Spinal cord (tissue), 10 donors: Measurements from ENCODE around the gene TASP1. TPM values are rescaled to one million over a fixed set of nuclear protein-coding genes. Genes with fewer than 3 reads are reported as not detected.

Experiments
- DNase-seq, 6 donors: peaks; one replicate each; pipeline versions ENCODE4 v3.0.0 to v3.0.0-alpha.2; 2013 to 2015; ENCODE audit warnings: low spot score in 6 of 6, low read depth in 4 of 6
- H3K27ac ChIP-seq: one replicate; pipeline ENCODE4 v1.5.1; 2013; ENCODE audit warnings: low read depth, low read length, control low read depth
- H3K27me3 ChIP-seq: one replicate; pipeline ENCODE4 v1.6.1; 2013; ENCODE audit warnings: low read length; ENCODE audit not compliant: control insufficient read depth, insufficient read depth
- H3K36me3 ChIP-seq: one replicate; pipeline ENCODE4 v1.6.1; 2013; ENCODE audit warnings: low read length; ENCODE audit not compliant: control insufficient read depth, insufficient read depth
- H3K4me1 ChIP-seq: one replicate; pipeline ENCODE4 v1.6.1; 2013; ENCODE audit warnings: low read length; ENCODE audit not compliant: control insufficient read depth, insufficient read depth
- H3K4me3 ChIP-seq: one replicate; pipeline ENCODE4 v1.5.1; 2013; ENCODE audit warnings: low read depth, low read length, control low read depth
- H3K9me3 ChIP-seq: one replicate; pipeline ENCODE4 v1.6.1; 2013; ENCODE audit warnings: low read length; ENCODE audit not compliant: control insufficient read depth, insufficient read depth
- WGBS: methylation state at CpG from one replicate; pipeline ENCODE4 v1.1.5; 2013; ENCODE audit warnings: missing lambda C conversion rate; ENCODE audit not compliant: insufficient coverage; 5-methylcytosine and 5-hydroxymethylcytosine counted together
- polyA plus RNA-seq, 2 donors: library from polyadenylated mRNA; unstranded; fragments of 120-200 nt; gene quantifications; one replicate each; pipeline ENCODE4 v1.2.1, GENCODE V29; 2013; ENCODE audit not compliant: insufficient read length in 2 of 2
- total RNA-seq, 2 donors: library from RNA; depleted of rRNA in 1 of 2; stranded (reverse); fragments of 120-200 nt in 1 of 2; fragments of >200 nt in 1 of 2; gene quantifications; one replicate each; pipeline versions ENCODE4 v1.2.3 to v1.2.4, GENCODE V29; 2013 to 2014
- donor health status: healthy.

The TASP1 gene
- total and polyA plus RNA-seq, 4 donors, result 8.9 to 20.4 (median 14.5) TPM

DNA sequence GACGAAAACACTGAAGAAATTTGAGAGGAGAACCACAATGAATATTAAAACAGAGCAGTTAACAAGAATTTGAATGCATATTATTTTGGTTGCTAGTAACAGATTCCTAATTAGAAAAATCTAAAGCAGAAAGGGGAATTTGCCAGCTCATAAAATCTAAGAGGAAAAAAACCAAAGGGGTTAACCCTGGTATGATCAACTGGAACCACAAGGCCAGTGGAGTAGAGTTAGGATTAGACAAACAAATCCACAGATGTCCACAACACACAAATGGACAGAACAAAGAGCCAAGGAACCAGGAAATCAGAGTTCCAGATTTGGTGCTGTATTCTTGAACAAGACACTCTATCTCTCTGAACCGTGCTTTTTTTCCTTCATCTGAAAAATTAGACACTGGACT lies 195.0 kb downstream of the TASP1 start:
- Histone ChIP-seq H3K27me3 (no peaks in the 10 kb centered on the region), H3K27ac (no peak overlapping the region), H3K36me3 (no peaks in the 10 kb centered on the region), H3K9me3 (peaks cover 4% of the 10 kb centered on the region), H3K4me1 (no peaks in the 10 kb centered on the region), H3K4me3 (no peak overlapping the region)
- DNase-seq, result no peak
- no CpG with 5 or more reads among the region's 2 CpGs for WGBS

DNA sequence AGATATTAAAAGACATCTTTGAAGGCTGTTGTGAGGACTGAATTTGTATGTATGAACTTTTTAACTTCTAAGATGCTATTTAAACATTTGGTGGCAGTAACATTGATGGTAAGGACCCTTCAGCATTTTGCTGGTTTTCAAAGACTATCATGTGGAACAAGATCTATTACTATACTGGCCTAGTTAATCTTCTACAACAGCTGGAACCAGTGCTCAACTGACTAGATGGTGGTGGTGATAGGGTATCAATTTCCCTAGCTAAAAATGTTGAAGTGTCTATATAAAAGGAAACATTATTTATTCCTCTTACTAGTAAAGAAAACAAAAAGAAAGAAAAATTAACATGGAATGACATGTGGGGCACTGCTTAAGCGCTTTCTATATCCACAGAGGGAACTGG lies 195.7 kb downstream of the TASP1 start:
- Histone ChIP-seq H3K4me1 (no peaks in the 10 kb centered on the region), H3K27ac (no peak overlapping the region), H3K36me3 (no peaks in the 10 kb centered on the region), H3K4me3 (no peak overlapping the region), H3K27me3 (no peaks in the 10 kb centered on the region), H3K9me3 (peaks cover 4% of the 10 kb centered on the region)
- DNase-seq, result no peak
- no CpG with 5 or more reads among the region's 1 CpG for WGBS

DNA sequence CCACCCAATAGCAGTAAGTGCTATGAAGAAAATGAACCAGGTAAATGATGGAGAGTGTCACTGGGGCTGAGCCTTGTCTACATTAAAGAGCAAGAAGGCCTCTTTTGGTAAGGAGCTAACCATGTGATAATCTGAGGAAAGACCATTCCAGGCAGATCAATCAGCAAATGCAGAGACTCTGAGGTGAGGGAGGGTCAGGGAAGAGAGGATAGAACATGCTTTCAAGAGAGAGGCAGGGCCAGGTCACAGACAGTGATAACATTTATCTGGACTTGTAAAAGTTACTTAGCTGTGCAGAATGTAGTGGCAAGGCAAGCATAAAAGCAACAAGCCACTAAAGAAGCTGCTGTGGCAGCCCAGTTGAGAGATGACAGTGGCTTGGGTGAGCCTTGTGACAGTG lies 197.3 kb downstream of the TASP1 start:
- Histone ChIP-seq H3K27ac (no peak overlapping the region), H3K27me3 (no peaks in the 10 kb centered on the region), H3K36me3 (no peaks in the 10 kb centered on the region), H3K4me1 (no peaks in the 10 kb centered on the region), H3K4me3 (no peak overlapping the region), H3K9me3 (peaks cover 4% of the 10 kb centered on the region)
- DNase-seq, result no peak

DNA sequence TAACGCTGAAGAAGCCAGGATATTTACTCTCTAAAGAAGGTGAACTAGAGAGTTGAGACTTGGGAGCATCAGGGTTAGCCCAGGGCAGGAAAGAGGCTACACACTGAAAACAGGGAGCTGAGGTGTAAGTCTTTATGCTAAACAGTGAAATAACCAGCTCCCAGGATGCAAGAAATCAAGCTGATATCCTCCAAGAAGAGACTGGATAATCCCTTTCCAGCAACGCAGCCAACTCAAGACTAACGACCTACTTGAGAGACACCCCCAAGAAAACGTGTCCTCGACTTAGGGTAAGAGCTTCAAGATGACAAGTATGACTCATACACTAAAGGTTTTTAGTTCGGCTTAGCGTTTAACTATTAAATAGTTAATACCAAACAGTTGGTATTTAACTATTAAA lies 202.2 kb downstream of the TASP1 start:
- no peaks in the 10 kb centered on the region for H3K27me3 ChIP-seq
- no CpG with 5 or more reads among the region's 7 CpGs for WGBS
- no peaks in the 10 kb centered on the region for H3K4me1 ChIP-seq
- no peak overlapping the region for H3K4me3 ChIP-seq
- H3K36me3 ChIP-seq, result no peaks in the 10 kb centered on the region
- DNase-seq, result no peak
- no peak overlapping the region for H3K27ac ChIP-seq
- peaks cover 4% of the 10 kb centered on the region for H3K9me3 ChIP-seq

DNA sequence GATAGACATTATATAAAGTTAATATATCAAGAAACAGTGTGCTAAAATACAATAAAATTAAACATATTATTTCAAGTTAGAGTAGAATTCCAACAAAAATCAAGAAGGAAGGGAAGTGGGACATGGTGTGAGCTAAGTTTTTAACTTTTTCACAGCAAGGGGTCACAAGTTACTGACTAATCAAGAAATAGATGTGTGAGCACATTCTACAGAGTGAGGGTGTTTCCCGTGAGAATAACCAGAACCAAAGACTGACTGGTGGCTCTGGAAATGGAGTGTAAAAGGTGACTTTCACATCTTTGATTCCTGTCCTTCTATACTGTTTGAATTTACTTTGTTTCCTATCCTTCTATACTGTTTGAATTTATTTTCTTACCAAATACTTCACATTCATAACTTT lies 206.6 kb downstream of the TASP1 start:
- no peak for DNase-seq
- no CpG with 5 or more reads among the region's 1 CpG for WGBS

DNA sequence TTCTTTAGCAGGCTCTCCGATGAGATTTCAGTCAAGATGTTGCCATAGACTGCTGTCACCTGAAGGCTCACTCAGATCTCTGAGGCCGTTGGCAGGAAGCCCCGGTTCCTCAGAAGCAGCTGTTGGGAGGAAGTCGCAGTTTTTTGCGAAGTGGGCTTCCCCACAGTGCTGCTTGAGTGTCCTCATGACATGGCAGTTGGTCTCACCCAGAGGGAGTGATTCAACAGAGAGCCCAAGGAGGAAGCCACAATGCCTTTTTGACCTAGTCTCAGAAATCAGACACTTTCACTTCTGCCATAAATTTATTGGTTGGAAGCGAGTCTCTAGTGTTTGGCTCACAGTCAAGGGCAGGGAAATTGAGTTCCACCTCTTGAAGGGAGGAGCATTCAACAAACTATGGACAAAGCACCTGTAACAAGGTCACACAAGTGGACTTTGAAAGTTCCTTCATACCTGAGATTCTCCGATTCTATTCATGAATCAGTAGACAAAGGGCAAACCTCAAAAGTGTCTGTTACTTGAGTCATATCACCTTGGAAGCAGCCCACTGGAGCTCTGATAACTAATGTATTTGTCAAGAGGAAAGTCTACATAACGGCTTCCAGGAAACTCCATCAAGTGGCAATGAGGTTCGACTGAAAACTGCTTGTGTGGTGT lies 208.3 kb downstream of the TASP1 start:
- Histone ChIP-seq H3K4me1 (no peaks in the 10 kb centered on the region), H3K27ac (no peak overlapping the region), H3K4me3 (no peak overlapping the region), H3K27me3 (no peaks in the 10 kb centered on the region), H3K9me3 (no peaks in the 10 kb centered on the region), H3K36me3 (no peaks in the 10 kb centered on the region)
- WGBS, result 100% methylated on average over 8 of the region's 9 CpGs
- DNase-seq, result no peak

More for the DNA sequence above, 206.6 kb downstream of the TASP1 start:
- no peaks in the 10 kb centered on the region for H3K27me3 ChIP-seq
- H3K4me1 ChIP-seq, result no peaks in the 10 kb centered on the region
- H3K36me3 ChIP-seq, result no peaks in the 10 kb centered on the region
- no peaks in the 10 kb centered on the region for H3K9me3 ChIP-seq
- no peak overlapping the region for H3K4me3 ChIP-seq
- H3K27ac ChIP-seq, result no peak overlapping the region

DNA sequence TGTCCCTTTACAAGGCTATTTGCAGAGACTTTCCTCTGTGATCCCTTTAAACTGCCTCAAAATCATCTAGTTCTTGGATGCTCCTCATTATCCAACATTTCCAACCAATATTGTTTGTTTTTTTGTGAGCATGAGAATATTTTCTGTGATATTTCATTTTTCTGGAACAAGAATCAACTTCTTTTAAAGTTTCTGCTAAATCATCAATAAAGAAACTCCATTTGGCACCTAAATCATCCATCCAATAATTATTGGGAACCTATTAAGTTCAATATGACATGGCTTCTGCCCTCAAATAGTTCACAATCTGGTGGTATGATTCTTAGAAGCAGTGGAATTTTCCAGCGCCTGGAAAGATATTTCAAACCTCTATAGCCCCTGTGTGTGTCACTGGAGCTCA lies 210.0 kb downstream of the TASP1 start:
- H3K4me1 ChIP-seq, result no peaks in the 10 kb centered on the region
- H3K27ac ChIP-seq, result no peak overlapping the region
- no peaks in the 10 kb centered on the region for H3K27me3 ChIP-seq
- H3K36me3 ChIP-seq, result no peaks in the 10 kb centered on the region
- DNase-seq, result no peak
- no peaks in the 10 kb centered on the region for H3K9me3 ChIP-seq
- 100% methylated on average over 1 of the region's 1 CpG for WGBS
- H3K4me3 ChIP-seq, result no peak overlapping the region

DNA sequence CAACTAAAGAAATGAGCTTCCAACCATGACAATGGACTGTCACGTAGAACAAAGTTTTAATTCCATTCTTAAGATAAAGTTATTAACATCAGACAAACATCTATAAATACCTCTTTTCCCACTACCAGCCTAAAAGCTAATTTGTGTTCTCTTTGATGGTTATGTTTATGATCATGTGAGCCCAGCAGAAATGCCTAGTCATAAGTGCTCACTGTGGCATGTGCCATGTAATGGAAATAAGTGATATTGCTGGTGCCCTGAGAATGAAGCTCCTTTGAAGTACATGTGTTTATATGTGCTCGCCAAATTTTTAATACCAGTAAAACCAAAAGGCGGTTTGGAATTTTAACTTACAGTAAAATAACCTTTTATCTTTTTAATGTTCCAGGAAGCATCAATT lies 211.9 kb downstream of the TASP1 start:
- H3K27ac ChIP-seq, result no peak overlapping the region
- no peaks in the 10 kb centered on the region for H3K27me3 ChIP-seq
- H3K36me3 ChIP-seq, result no peaks in the 10 kb centered on the region
- no peaks in the 10 kb centered on the region for H3K4me1 ChIP-seq
- no peak overlapping the region for H3K4me3 ChIP-seq
- no peak for DNase-seq
- no CpG with 5 or more reads among the region's 3 CpGs for WGBS
- no peaks in the 10 kb centered on the region for H3K9me3 ChIP-seq

DNA sequence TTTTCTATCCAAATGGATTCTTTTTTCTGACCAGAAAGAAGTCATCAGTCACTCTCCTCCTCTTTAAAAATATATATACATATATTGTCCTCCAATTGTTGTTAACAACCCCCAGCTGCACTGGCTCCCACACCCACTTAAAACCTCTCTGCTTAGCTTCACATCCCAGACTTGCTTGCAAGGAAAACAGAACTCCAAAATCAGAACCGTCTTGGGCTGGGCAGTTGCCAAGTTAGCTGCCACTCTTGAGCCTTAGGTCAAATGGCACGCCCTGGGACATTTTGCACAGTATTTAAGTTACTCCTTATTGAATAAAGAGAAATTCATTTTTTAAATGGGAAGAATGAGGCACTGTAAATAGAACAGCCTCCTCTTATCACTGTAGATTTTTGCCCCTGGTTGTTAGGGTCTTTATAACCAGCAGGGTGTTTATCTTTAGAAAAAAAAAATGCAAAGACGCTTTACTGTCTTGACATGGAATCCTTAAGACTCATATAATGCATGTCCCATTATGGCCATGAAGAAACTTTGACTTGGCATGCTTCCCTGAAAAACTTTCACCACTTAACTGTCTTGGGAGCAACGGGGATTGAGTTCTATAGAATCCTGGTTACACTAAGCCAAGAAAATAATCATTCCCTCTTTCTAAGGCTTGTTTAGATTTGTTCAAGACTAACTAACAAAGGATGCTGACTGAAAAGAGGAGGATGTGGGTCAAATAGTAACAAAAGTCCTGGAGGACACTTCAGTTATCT lies 213.2 kb downstream of the TASP1 start:
- no CpG with 5 or more reads among the region's 4 CpGs for WGBS
- no peaks in the 10 kb centered on the region for H3K9me3 ChIP-seq

More for the DNA sequence above, 213.2 kb downstream of the TASP1 start:
- H3K4me1 ChIP-seq, result no peaks in the 10 kb centered on the region
- no peaks in the 10 kb centered on the region for H3K36me3 ChIP-seq
- no peaks in the 10 kb centered on the region for H3K27me3 ChIP-seq
- DNase-seq, result peak in 2 of 6 donors; percentile 13 to 49
- no peak overlapping the region for H3K27ac ChIP-seq
- no peak overlapping the region for H3K4me3 ChIP-seq
